ENCODE measurements around the gene FAM120A.

DNA sequence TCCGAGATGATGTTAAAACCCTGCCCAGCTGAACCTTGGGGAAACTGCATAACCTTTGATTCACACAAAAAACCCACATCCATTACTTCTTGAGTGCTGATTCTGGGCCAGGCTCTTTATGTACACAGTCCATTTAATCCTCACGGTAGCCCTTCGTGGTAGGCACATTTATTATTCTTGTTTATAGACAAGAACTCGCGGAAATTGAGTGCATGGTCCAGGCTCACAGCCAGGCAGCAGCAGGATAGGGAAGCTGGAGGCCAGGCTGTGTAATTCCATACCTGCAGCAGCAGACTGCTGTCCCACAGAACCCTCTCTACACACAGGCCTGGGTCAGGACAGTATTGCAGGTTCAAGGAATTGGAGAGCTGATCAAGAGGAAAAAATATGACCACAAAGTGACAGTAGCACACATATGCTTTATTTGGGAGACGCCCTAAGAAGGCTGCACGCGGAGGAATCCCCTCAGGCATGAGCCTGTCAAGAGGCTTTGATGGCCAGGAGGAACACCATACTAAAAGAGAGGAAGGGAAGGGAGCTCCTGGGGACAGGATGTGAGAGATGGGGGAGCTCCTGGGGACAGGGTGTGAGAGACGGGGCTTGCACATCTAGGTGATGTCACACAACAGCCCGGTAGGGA lies 28.4 kb upstream of the FAM120A start:
- TF ChIP-seq POLR2A (IDR thresholded peaks at IDR 0.05) = no peak
- no peak for TF ChIP-seq CTCF (IDR thresholded peaks at IDR 0.05)
